Endothelial cell of umbilical vein (primary cell): Measurements from ENCODE around the gene ANKFN1. TPM values are rescaled to one million over a fixed set of nuclear protein-coding genes. Genes with fewer than 3 reads are reported as not detected.

Experiments used
- BruUV-seq: library from RNA; stranded (reverse); fragments of 400-500 nt; replicated peaks from 2 replicates; lab custom pipeline; 2021; lab: Mats Ljungman, UMichigan
- CTCF ChIA-PET: fragments of 300-600, 350-600 bp; sonication (Branson Sonifier 250); formaldehyde crosslinking; loops from one replicate; lab custom pipeline; 2021; ENCODE audit warnings: antibody characterized with exemption, inconsistent platforms; lab: Charles Lee
- POLR2A ChIA-PET: fragments of 300-600, 350-600 bp; sonication (Branson Sonifier 250); formaldehyde crosslinking; loops from one replicate; lab custom pipeline; 2021; ENCODE audit warnings: antibody characterized with exemption, inconsistent platforms; lab: Charles Lee
- DNase-seq: peaks from one replicate; pipeline ENCODE4 v3.0.0-alpha.2; 2011; ENCODE audit warnings: low read depth, low spot score
- FAIRE-seq: peaks from 2 replicates; lab custom pipeline; 2011; peaks lifted over from hg19 to GRCh38; lab: Jason Lieb, UNC
- H2AFZ ChIP-seq: 2 replicates; pipeline ENCODE4 v1.6.0; 2012; ENCODE audit warnings: low read depth, low read length, control low read depth, inconsistent platforms
- H3K27ac ChIP-seq: 2 replicates; pipeline ENCODE4 v1.5.1; 2011; ENCODE audit warnings: low read depth, mild to moderate bottlenecking, control low read depth, low read length, moderate library complexity; ENCODE audit not compliant: insufficient read depth
- H3K27me3 ChIP-seq, 2 experiments: 2 replicates each; pipeline versions ENCODE4 v1.6.0 to v1.6.1; 2011; ENCODE audit warnings: low read length in 2 of 2, mixed read lengths in 1 of 2; ENCODE audit not compliant: control insufficient read depth in 2 of 2, insufficient read depth in 2 of 2
- H3K36me3 ChIP-seq, 2 experiments: 2 replicates in 1 of 2; 3 replicates in 1 of 2; pipeline ENCODE4 v1.5.1; 2011; ENCODE audit warnings: low read length in 2 of 2, mild to moderate bottlenecking in 1 of 2, moderate library complexity in 1 of 2; ENCODE audit not compliant: control insufficient read depth in 2 of 2, insufficient read depth in 2 of 2; ENCODE audit errors: extremely low read depth in 1 of 2
- H3K4me1 ChIP-seq: 3 replicates; pipeline ENCODE4 v1.5.1; 2011; ENCODE audit warnings: mild to moderate bottlenecking, low read length; ENCODE audit not compliant: control insufficient read depth, insufficient read depth; ENCODE audit errors: extremely low read depth
- H3K4me2 ChIP-seq: 2 replicates; pipeline ENCODE4 v1.6.1; 2011; ENCODE audit warnings: low read length, control low read depth, mixed read lengths; ENCODE audit not compliant: insufficient read depth
- H3K4me3 ChIP-seq, 3 experiments: fragments of 200-600 bp in 1 of 3; sonication (generic), shearing (Covaris generic) in 1 of 3; replicated peaks in 1 of 3; 2 replicates each; pipeline ENCODE4 v1.5.1; 2011 to 2016; ENCODE audit warnings: control low read depth in 3 of 3, low read length in 3 of 3, mild to moderate bottlenecking in 2 of 3, inconsistent platforms in 1 of 3, low read depth in 1 of 3, moderate library complexity in 1 of 3; ENCODE audit not compliant: insufficient read depth in 1 of 3
- H3K79me2 ChIP-seq: 2 replicates; pipeline ENCODE4 v1.6.0; 2012; ENCODE audit warnings: low read length, inconsistent platforms; ENCODE audit not compliant: control insufficient read depth, insufficient read depth
- H3K9ac ChIP-seq: replicated peaks from 2 replicates; pipeline ENCODE3; 2011; ENCODE audit warnings: low read length, control low read depth; ENCODE audit not compliant: insufficient read depth; ENCODE audit errors: extremely low read depth
- H3K9me1 ChIP-seq: replicated peaks from 3 replicates; pipeline ENCODE4 v1.6.0; 2011; ENCODE audit warnings: mild to moderate bottlenecking, low read length; ENCODE audit not compliant: control insufficient read depth, insufficient read depth; ENCODE audit errors: extremely low read depth
- H3K9me3 ChIP-seq: replicated peaks from 2 replicates; pipeline ENCODE4 v1.5.1; 2012; ENCODE audit warnings: low read length, inconsistent platforms; ENCODE audit not compliant: control insufficient read depth, insufficient read depth
- H4K20me1 ChIP-seq: replicated peaks from 2 replicates; pipeline ENCODE3; 2011; ENCODE audit warnings: mild to moderate bottlenecking, low read length; ENCODE audit not compliant: control insufficient read depth, insufficient read depth; ENCODE audit errors: extremely low read depth
- CTCF ChIP-seq, 2 donors: IDR thresholded peaks; 1 replicate in 1 of 2; 2 replicates in 1 of 2; pipeline ENCODE4 v1.5.1; 2011; ENCODE audit warnings: low read length in 2 of 2, mild to moderate bottlenecking in 2 of 2, moderate library complexity in 2 of 2, control low read depth in 1 of 2, inconsistent platforms in 1 of 2, low read depth in 1 of 2; ENCODE audit not compliant: insufficient read depth in 1 of 2; ENCODE audit errors: extremely low read depth in 1 of 2
- EZH2 ChIP-seq: IDR thresholded peaks from 2 replicates; pipeline ENCODE4 v1.6.1; 2012; ENCODE audit warnings: borderline replicate concordance, low read depth, mild to moderate bottlenecking, moderate library complexity, low read length, inconsistent platforms; ENCODE audit not compliant: severe bottlenecking
- FOS ChIP-seq: IDR thresholded peaks from 2 replicates; pipeline ENCODE4 v1.6.1; 2011; ENCODE audit warnings: mild to moderate bottlenecking, low read length, moderate library complexity, borderline replicate concordance; ENCODE audit not compliant: insufficient read depth
- JUN ChIP-seq: IDR thresholded peaks from 2 replicates; pipeline ENCODE4 v1.6.1; 2011; ENCODE audit warnings: borderline replicate concordance, low read depth; ENCODE audit not compliant: insufficient read length, insufficient read depth
- MAX ChIP-seq: IDR thresholded peaks from 2 replicates; pipeline ENCODE4 v1.6.1; 2011; ENCODE audit not compliant: insufficient read depth, insufficient read length
- MYC ChIP-seq: IDR thresholded peaks from one replicate; pipeline ENCODE4 v1.6.1; 2011; ENCODE audit warnings: mild to moderate bottlenecking, low read depth, low read length
- POLR2AphosphoS5 ChIP-seq: IDR thresholded peaks from 2 replicates; pipeline ENCODE4 v1.6.1; 2012; ENCODE audit warnings: low read depth, mild to moderate bottlenecking, control low read depth, low read length, moderate library complexity; ENCODE audit not compliant: insufficient read depth
- dilution Hi-C: fragments of 300-500 bp; cut with MboI; formaldehyde crosslinking; loops from one replicate; pipeline ENCODE4 v1.15.0; 2019; ENCODE audit warnings: low sequenced_read_pairs; ENCODE audit not compliant: extremely low pct_ligation_motif_present
- intact Hi-C: fragments of 100-400 bp; cut with micrococcal nuclease; formaldehyde crosslinking; loops from one replicate; pipeline ENCODE4 v1.10.0; 2022
- polyA plus RNA-seq, 4 experiments: library from polyadenylated mRNA; depleted of rRNA in 3 of 4; stranded (reverse) in 3 of 4; unstranded in 1 of 4; fragments of >200 nt; gene quantifications; 2 replicates each; pipeline versions ENCODE4 v1.2.1 to v1.2.3, GENCODE V29; 2011 to 2012; ENCODE audit warnings: missing spikeins in 1 of 4
- total RNA-seq: library from RNA; stranded (reverse); gene quantifications from 2 replicates; pipeline ENCODE4 v1.2.3, GENCODE V29; 2021

Gene ANKFN1
- total and polyA plus RNA-seq, 2 donors (not counting 3 experiments of a cell fraction or from before 2014, with no cell fraction given): 0.15 TPM; not detected in 1

- TF ChIP-seq JUN: no peak
- no peak for TF ChIP-seq EZH2
- TF ChIP-seq CTCF (IDR thresholded peaks at IDR 0.05; ENCODE audit: extremely low read depth in 1 of 2, insufficient read depth in 1 of 2, low read depth in 1 of 2, low read length in 2 of 2): no peak
- TF ChIP-seq MYC: no peak
- no peak for TF ChIP-seq POLR2AphosphoS5
- no peak for TF ChIP-seq FOS
- no peak for TF ChIP-seq MAX
- H3K4me2 ChIP-seq: no peak overlapping the region
- DNase-seq: no peak
- no peak for FAIRE-seq
- H3K79me2 ChIP-seq: no peaks in the 10 kb centered on the region
- H2AFZ ChIP-seq: no peak overlapping the region
- ChIA-PET CTCF (interaction anchor here (1.1 to 1.2 kb wide), 3 partner anchors 210 to 394 kb away, joined by 3 to 7 read pairs (median 4); no protein-coding TSS in a partner anchor), POLR2A (no interaction called here)
- H3K4me3 ChIP-seq: no peak overlapping the region
- H4K20me1 ChIP-seq: no peaks in the 10 kb centered on the region
- dilution Hi-C loops (no loop called here), intact Hi-C loops (no loop called here)
- H3K9ac ChIP-seq: no peak overlapping the region
- no TSS peak for BruUV-seq
- H3K27me3 ChIP-seq: peaks cover 0 to 2% of the 10 kb centered on the region in 2 experiments
- H3K9me1 ChIP-seq: no peaks in the 10 kb centered on the region
- H3K27ac ChIP-seq: no peak overlapping the region
- no peaks in the 10 kb centered on the region for H3K36me3 ChIP-seq
- H3K4me1 ChIP-seq: no peaks in the 10 kb centered on the region
- no peaks in the 10 kb centered on the region for H3K9me3 ChIP-seq
Measured at GRCh38 chr17:56109836-56110235, 43.4 kb upstream of the ANKFN1 start.
